A549 (cell line): Measurements from ENCODE around the gene SPRR5. TPM values are rescaled to one million over a fixed set of nuclear protein-coding genes. Genes with fewer than 3 reads are reported as not detected.

Experiments used
- ATAC-seq, 2 experiments: fragments of 200-7000 bp in 1 of 2; fragments of >200 bp in 1 of 2; cut with Nextera tagmentation in 1 of 2; cut with Tn5 transposase in 1 of 2; 3 replicates each; pipeline versions ENCODE4 v1.8.0 to v1.9.1; 2018 to 2020; ENCODE audit warnings: mild to moderate bottlenecking in 1 of 2, moderate library complexity in 1 of 2
- CTCF ChIA-PET: fragments of 300-600 bp; sonication (Branson Sonifier 250); formaldehyde crosslinking; extraction: SDS; loops from one replicate; lab custom pipeline; 2021; ENCODE audit warnings: antibody characterized with exemption, inconsistent platforms; lab: Yijun Ruan, JAX
- POLR2A ChIA-PET: fragments of 350-600 bp; formaldehyde crosslinking; extraction: SDS; loops from one replicate; lab custom pipeline; 2021; ENCODE audit warnings: antibody characterized with exemption, inconsistent platforms; lab: Yijun Ruan, JAX
- DNase-seq, 2 experiments: peaks; one replicate each; pipeline versions ENCODE4 v3.0.0 to v3.0.0-alpha.2; 2011 to 2016; ENCODE audit warnings: low read depth in 1 of 2, low spot score in 1 of 2
- FAIRE-seq: peaks from 2 replicates; lab custom pipeline; 2011; peaks lifted over from hg19 to GRCh38; lab: Jason Lieb, UNC
- H3K27ac ChIP-seq, 2 experiments: fragments of >200 bp; sonication (Bioruptor Twin); formaldehyde crosslinking; 3 replicates each; pipeline ENCODE4 v1.5.1; 2016 to 2017
- H3K4me1 ChIP-seq: fragments of >200 bp; sonication (Bioruptor Twin); formaldehyde crosslinking; 3 replicates; pipeline ENCODE4 v1.6.1; 2016
- H3K4me2 ChIP-seq: fragments of >200 bp; sonication (Bioruptor Twin); formaldehyde crosslinking; 3 replicates; pipeline ENCODE4 v1.6.1; 2016
- H3K4me3 ChIP-seq: fragments of >200 bp; sonication (Bioruptor Twin); formaldehyde crosslinking; 3 replicates; pipeline ENCODE4 v1.5.1; 2016
- H3K9me3 ChIP-seq: fragments of >200 bp; sonication (Bioruptor Twin); formaldehyde crosslinking; 3 replicates; pipeline ENCODE4 v1.6.1; 2016
- ATOH8 ChIP-seq: fragments of 250-450 bp; sonication (Bioruptor Pico); IDR thresholded peaks from 2 replicates; pipeline ENCODE4 v1.5.0; 2020; ENCODE audit warnings: low read depth, mild to moderate bottlenecking, moderate library complexity
- BCL3 ChIP-seq: fragments of >200 bp; sonication (Bioruptor Twin); formaldehyde crosslinking; IDR thresholded peaks from 3 replicates; pipeline ENCODE4 v1.6.1; 2016
- CBX2 ChIP-seq: fragments of 200-600 bp; sonication (generic); IDR thresholded peaks from 2 replicates; pipeline ENCODE4 v1.6.1; 2016; ENCODE audit warnings: low read depth, mild to moderate bottlenecking, borderline replicate concordance
- CHD2 ChIP-seq: fragments of 150-350 bp; IDR thresholded peaks from 2 replicates; pipeline ENCODE4 v1.6.1; 2014; ENCODE audit warnings: low read length; ENCODE audit not compliant: partially characterized antibody
- CTCF ChIP-seq: fragments of >200 bp; sonication (Bioruptor Twin); formaldehyde crosslinking; IDR thresholded peaks from 3 replicates; pipeline ENCODE4 v1.5.1; 2016
- EHMT2 ChIP-seq: fragments of 200-600 bp; sonication (generic); IDR thresholded peaks from 2 replicates; pipeline ENCODE4 v1.6.1; 2016; ENCODE audit warnings: antibody characterized with exemption, low read depth, mild to moderate bottlenecking, moderate library complexity
- GATA3 ChIP-seq: IDR thresholded peaks from 2 replicates; pipeline ENCODE4 v1.6.1; 2012; ENCODE audit warnings: borderline replicate concordance
- HDAC2 ChIP-seq: fragments of 200-600 bp; sonication (generic); IDR thresholded peaks from 2 replicates; pipeline ENCODE4 v1.6.1; 2016
- HOXB13 ChIP-seq: fragments of 250-450 bp; sonication (Bioruptor Pico); IDR thresholded peaks from 2 replicates; pipeline ENCODE4 v1.5.0; 2020; ENCODE audit warnings: low read depth, mild to moderate bottlenecking, moderate library complexity
- JUNB ChIP-seq: fragments of >200 bp; sonication (Bioruptor Twin); formaldehyde crosslinking; IDR thresholded peaks from 2 replicates; pipeline ENCODE4 v1.6.1; 2016
- KDM5A ChIP-seq: fragments of 200-600 bp; sonication (generic); IDR thresholded peaks from 2 replicates; pipeline ENCODE4 v1.6.1; 2016; ENCODE audit warnings: antibody characterized with exemption, mild to moderate bottlenecking
- MAFK ChIP-seq: fragments of 450-650 bp; IDR thresholded peaks from 2 replicates; pipeline ENCODE4 v1.6.1; 2014; ENCODE audit not compliant: partially characterized antibody
- MAX ChIP-seq: IDR thresholded peaks from 2 replicates; pipeline ENCODE4 v1.6.1; 2012
- MAZ ChIP-seq: fragments of 150-350 bp; IDR thresholded peaks from 2 replicates; pipeline ENCODE4 v1.6.1; 2014; ENCODE audit warnings: antibody characterized with exemption, low read depth, low read length, borderline replicate concordance
- MYC ChIP-seq: IDR thresholded peaks from 2 replicates; pipeline ENCODE4 v1.6.1; 2012; ENCODE audit warnings: mild to moderate bottlenecking, inconsistent platforms, low read length, improper control_type of control experiment, borderline replicate concordance
- NFE2L2 ChIP-seq: fragments of 150-350 bp; conservative IDR thresholded peaks from 2 replicates; pipeline ENCODE4 v1.6.1; 2014; ENCODE audit warnings: low read length
- NR3C1 ChIP-seq: fragments of >200 bp; sonication (Bioruptor Twin); formaldehyde crosslinking; IDR thresholded peaks from 3 replicates; pipeline ENCODE4 v1.6.1; 2017
- PHF8 ChIP-seq: fragments of 200-600 bp; sonication (generic); IDR thresholded peaks from 2 replicates; pipeline ENCODE4 v1.6.1; 2016; ENCODE audit warnings: low read depth, mild to moderate bottlenecking, antibody characterized with exemption, moderate library complexity, borderline replicate concordance
- POLR2A ChIP-seq: IDR thresholded peaks from 2 replicates; pipeline ENCODE4 v1.6.1; 2012; ENCODE audit warnings: mild to moderate bottlenecking, low read length
- RAD21 ChIP-seq, 2 experiments: fragments of >200 bp in 1 of 2; sonication (Bioruptor Twin) in 1 of 2; formaldehyde crosslinking in 1 of 2; IDR thresholded peaks in 1 of 2; conservative IDR thresholded peaks in 1 of 2; 2 replicates in 1 of 2; 3 replicates in 1 of 2; pipeline ENCODE4 v1.6.1; 2012 to 2018; ENCODE audit warnings: inconsistent platforms in 1 of 2
- RARB ChIP-seq: fragments of 250-450 bp; sonication (Bioruptor Pico); IDR thresholded peaks from 2 replicates; pipeline ENCODE4 v1.8.0; 2021; ENCODE audit warnings: mild to moderate bottlenecking, moderate library complexity
- SMC3 ChIP-seq: fragments of >200 bp; sonication (Bioruptor Twin); formaldehyde crosslinking; IDR thresholded peaks from 3 replicates; pipeline ENCODE4 v1.6.1; 2018; ENCODE audit warnings: inconsistent platforms
- ZC3H11A ChIP-seq: fragments of 450-650 bp; IDR thresholded peaks from 2 replicates; pipeline ENCODE4 v1.6.1; 2014; ENCODE audit warnings: antibody characterized with exemption, mild to moderate bottlenecking
- WGBS: methylation state at CpG from one replicate; pipeline ENCODE4 v1.1.6; 2017; ENCODE audit errors: missing lambda C conversion rate; 5-methylcytosine and 5-hydroxymethylcytosine counted together
- polyA plus RNA-seq, 4 experiments: library from polyadenylated mRNA; depleted of rRNA in 3 of 4; stranded (reverse); fragments of >200 nt; fragmentation: RNase III in 1 of 4; extraction: RNeasy Plus Mini Kit Qiagen cat#74134 plus additional on column Dnase treatment in 1 of 4; gene quantifications; 2 replicates in 3 of 4; 3 replicates in 1 of 4; pipeline ENCODE4 v1.2.3, GENCODE V29; 2011 to 2017
- TF ChIP-seq, protein P1 (sequence below): IDR thresholded peaks from 2 replicates; pipeline ENCODE4 v1.6.1; 2012; ENCODE audit warnings: low read depth, borderline replicate concordance
- TF ChIP-seq, protein P2 (sequence below): fragments of >200 bp; sonication (Bioruptor Twin); formaldehyde crosslinking; IDR thresholded peaks from 2 replicates; pipeline ENCODE4 v1.6.1; 2016
- TF ChIP-seq, protein P3 (sequence below): fragments of 450-650 bp; IDR thresholded peaks from 2 replicates; pipeline ENCODE4 v1.6.1; 2014; ENCODE audit warnings: antibody characterized with exemption
- TF ChIP-seq, protein P4 (sequence below): IDR thresholded peaks from 2 replicates; pipeline ENCODE4 v1.6.1; 2012

SPRR5 gene
- polyA plus RNA-seq, 2 of the 4 experiments (the other 2 are of a cell fraction), result not detected

DNA sequence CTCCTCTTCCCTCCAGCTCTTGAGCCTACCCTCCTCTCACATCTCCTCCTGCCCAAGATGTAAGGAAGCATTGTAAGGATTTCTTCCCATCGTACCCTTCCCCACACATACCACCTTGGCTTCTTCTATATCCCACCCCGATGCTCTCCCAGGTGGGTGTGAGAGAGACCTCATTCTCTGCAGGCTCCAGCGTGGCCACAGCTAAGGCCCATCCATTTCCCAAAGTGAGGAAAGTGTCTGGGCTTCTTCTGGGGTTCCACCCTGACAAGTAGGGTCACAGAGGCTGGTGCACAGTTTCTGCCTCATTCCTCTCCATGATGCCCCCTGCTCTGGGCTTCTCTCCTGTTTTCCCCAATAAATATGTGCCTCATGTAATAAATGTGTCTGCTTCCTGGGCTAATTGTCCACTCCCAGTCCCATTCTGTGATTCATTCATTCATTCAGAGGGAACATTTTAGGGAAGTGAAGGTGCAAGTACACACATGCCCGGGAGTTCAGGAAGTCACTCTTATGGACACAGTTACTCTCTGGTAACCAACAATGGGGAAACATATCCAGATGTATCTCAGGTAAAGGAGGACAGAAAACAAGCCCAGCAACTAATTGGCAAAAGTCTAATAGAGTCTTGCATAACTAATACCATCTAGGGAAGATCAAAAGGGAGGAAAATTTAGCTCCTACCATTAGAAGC lies 25.3 kb downstream of the SPRR5 start:
- DNase-seq (no peak), FAIRE-seq (no peak), ATAC-seq (no peak)
- Histone ChIP-seq H3K4me2 (no peak overlapping the region), H3K4me1 (no peaks in the 10 kb centered on the region), H3K9me3 (no peaks in the 10 kb centered on the region), H3K27ac (no peak overlapping the region), H3K4me3 (no peak overlapping the region)
- 14% methylated on average over 4 of the region's 4 CpGs for WGBS
- ChIA-PET CTCF (interaction anchor here (1.4 kb wide), 1 partner anchor 46 kb away, joined by 3 read pairs; no protein-coding TSS in a partner anchor), POLR2A (no interaction called here)
- TF ChIP-seq SMC3 (no peak), MAX (no peak), ATOH8 (CRISPR knock-in tag) (no peak), HOXB13 (CRISPR knock-in tag) (no peak), NFE2L2 (no peak), RAD21 (conservative IDR thresholded peaks at IDR 0.05 in 1 of 2, IDR thresholded peaks at IDR 0.05 in 1 of 2) (no peak), JUNB (no peak), HDAC2 (no peak), GATA3 (no peak), ZC3H11A (no peak), PHF8 (no peak), CBX2 (no peak)
- TF ChIP-seq, protein P1, sequence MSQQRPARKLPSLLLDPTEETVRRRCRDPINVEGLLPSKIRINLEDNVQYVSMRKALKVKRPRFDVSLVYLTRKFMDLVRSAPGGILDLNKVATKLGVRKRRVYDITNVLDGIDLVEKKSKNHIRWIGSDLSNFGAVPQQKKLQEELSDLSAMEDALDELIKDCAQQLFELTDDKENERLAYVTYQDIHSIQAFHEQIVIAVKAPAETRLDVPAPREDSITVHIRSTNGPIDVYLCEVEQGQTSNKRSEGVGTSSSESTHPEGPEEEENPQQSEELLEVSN, result no peak

DNA sequence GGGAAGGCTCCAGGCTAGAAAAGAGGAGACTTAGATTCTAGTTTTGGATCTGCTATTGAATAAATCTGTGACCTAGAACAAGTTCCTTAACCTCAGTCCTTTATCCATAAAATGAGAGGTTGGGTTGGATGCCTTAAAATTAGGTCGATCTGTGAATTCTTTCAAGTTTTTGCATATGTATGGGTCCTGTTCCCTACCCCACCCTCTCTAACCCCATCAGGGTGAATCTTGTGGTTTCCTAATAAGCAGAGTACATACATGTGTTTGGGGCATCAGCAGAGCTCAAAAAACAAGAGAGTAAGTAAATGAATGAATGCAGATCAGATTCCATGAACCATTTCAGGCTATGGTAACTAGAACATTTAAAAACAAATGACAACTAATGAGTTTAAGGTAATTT lies 29.7 kb downstream of the SPRR5 start:
- ATAC-seq (no peak), FAIRE-seq (no peak), DNase-seq (no peak)
- no peaks in the 10 kb centered on the region for H3K4me1 ChIP-seq
- H3K27ac ChIP-seq, result no peak overlapping the region
- no peak overlapping the region for H3K4me3 ChIP-seq
- WGBS, result 0% methylated on average over 1 of the region's 1 CpG
- CTCF ChIA-PET, result interaction anchor here (0.6 to 1.3 kb wide), 2 partner anchors 10 to 1487 kb away, joined by 3 to 4 read pairs; no protein-coding TSS in a partner anchor
- no peaks in the 10 kb centered on the region for H3K9me3 ChIP-seq
- no peak for TF ChIP-seq MAX
- no peak for TF ChIP-seq MYC
- TF ChIP-seq BCL3, result no peak
- no peak for TF ChIP-seq KDM5A
- no peak for TF ChIP-seq EHMT2
- TF ChIP-seq, protein P2, sequence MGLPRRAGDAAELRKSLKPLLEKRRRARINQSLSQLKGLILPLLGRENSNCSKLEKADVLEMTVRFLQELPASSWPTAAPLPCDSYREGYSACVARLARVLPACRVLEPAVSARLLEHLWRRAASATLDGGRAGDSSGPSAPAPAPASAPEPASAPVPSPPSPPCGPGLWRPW, result no peak
- TF ChIP-seq POLR2A, result no peak
- no peak for TF ChIP-seq NR3C1
- TF ChIP-seq RARB (CRISPR knock-in tag), result no peak
- TF ChIP-seq, protein P3, sequence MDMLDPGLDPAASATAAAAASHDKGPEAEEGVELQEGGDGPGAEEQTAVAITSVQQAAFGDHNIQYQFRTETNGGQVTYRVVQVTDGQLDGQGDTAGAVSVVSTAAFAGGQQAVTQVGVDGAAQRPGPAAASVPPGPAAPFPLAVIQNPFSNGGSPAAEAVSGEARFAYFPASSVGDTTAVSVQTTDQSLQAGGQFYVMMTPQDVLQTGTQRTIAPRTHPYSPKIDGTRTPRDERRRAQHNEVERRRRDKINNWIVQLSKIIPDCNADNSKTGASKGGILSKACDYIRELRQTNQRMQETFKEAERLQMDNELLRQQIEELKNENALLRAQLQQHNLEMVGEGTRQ, result no peak
- TF ChIP-seq JUNB, result no peak
- no peak for TF ChIP-seq MAZ
- TF ChIP-seq CTCF, result no peak
- no peak for TF ChIP-seq MAFK
- no peak for TF ChIP-seq HOXB13 (CRISPR knock-in tag)
- TF ChIP-seq, protein P4, sequence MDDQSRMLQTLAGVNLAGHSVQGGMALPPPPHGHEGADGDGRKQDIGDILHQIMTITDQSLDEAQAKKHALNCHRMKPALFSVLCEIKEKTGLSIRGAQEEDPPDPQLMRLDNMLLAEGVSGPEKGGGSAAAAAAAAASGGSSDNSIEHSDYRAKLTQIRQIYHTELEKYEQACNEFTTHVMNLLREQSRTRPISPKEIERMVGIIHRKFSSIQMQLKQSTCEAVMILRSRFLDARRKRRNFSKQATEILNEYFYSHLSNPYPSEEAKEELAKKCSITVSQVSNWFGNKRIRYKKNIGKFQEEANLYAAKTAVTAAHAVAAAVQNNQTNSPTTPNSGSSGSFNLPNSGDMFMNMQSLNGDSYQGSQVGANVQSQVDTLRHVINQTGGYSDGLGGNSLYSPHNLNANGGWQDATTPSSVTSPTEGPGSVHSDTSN, result no peak
- TF ChIP-seq PHF8, result no peak
- TF ChIP-seq ZC3H11A, result no peak
- TF ChIP-seq CHD2, result no peak
- POLR2A ChIA-PET, result no interaction called here
- no peak overlapping the region for H3K4me2 ChIP-seq
